Measurements from ENCODE around the gene ITGA7.

- TF ChIP-seq CTCF (IDR thresholded peaks at IDR 0.05) = no peak
- TF ChIP-seq POLR2A (IDR thresholded peaks at IDR 0.05) = no peak
Measured at GRCh38 chr12:55685671-55686070, 22.0 kb downstream of the ITGA7 start.
